ENCODE results near the gene NFKBIZ.

NFKBIZ gene, protein sequence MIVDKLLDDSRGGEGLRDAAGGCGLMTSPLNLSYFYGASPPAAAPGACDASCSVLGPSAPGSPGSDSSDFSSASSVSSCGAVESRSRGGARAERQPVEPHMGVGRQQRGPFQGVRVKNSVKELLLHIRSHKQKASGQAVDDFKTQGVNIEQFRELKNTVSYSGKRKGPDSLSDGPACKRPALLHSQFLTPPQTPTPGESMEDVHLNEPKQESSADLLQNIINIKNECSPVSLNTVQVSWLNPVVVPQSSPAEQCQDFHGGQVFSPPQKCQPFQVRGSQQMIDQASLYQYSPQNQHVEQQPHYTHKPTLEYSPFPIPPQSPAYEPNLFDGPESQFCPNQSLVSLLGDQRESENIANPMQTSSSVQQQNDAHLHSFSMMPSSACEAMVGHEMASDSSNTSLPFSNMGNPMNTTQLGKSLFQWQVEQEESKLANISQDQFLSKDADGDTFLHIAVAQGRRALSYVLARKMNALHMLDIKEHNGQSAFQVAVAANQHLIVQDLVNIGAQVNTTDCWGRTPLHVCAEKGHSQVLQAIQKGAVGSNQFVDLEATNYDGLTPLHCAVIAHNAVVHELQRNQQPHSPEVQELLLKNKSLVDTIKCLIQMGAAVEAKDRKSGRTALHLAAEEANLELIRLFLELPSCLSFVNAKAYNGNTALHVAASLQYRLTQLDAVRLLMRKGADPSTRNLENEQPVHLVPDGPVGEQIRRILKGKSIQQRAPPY

DNA sequence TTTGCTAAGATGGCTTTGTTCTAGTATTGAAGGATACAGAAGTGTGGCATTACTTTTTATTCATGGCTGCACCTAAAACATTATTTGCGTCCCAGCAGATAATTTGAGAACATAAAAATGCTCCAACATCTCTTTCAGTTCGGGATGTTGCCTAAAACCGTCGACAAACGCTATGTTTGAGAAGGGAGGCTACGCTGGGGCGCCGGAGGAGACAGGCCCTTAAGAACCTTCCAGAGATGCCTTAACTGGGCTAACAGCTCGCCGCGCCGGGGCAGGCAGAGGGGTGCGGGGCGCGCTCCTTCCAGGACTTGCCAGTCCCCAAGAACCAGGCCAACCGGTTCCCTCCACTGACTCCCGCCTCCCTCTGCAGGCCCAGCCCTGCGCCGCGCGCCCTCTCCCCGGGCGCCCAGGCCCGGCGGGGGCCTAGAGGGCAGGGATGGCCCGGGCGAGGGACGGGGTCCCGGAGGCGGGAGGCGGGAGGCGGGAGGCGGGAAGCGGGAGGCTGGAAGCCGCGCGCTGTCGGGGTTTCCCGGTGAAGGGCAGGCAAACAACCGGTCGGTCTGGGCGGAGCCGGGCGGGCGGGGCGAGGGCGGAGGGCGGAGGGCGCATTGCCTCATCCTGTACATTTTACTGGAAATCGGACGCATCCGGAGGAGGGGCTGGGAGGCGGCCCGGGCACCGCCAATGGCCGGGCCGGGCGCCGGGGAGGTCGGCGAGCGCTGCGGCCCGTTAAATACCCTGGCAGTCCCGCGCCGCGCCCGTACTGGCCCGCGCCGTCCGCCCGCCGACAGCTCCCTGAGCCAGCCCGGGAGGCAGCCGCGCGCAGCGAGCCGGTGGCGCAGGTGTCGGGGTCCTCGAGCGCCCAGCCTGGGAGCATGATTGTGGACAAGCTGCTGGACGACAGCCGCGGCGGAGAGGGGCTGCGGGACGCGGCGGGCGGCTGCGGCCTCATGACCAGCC, at the start of gene NFKBIZ:
Gene NFKBIZ, plus strand, starts transcription at position 761 of the 960 bp plus-strand sequence. Its CDS starts 115 bp downstream, at position 876.
- H3K9me3 ChIP-seq (ENCODE audit: control insufficient read depth in 1 of 2, low read length in 2 of 2): no peaks in the 10 kb centered on the region
- H3K27ac ChIP-seq (ENCODE audit: low read depth, low read length): peak within 1 kb of the TSS; percentile 94
- H3K36me3 ChIP-seq (ENCODE audit: control insufficient read depth in 1 of 2, insufficient read depth in 2 of 2, low read length in 2 of 2): peaks cover 23 to 27% of the 10 kb centered on the region in 2 donors
- H3K4me1 ChIP-seq (ENCODE audit: control insufficient read depth in 1 of 2, insufficient read depth in 2 of 2, low read length in 2 of 2): peaks cover 30 to 48% of the 10 kb centered on the region in 2 donors
- H3K9ac ChIP-seq (ENCODE audit: low read depth in 1 of 2, low read length in 2 of 2): peak within 1 kb of the TSS; percentile 91 to 96
- no peaks in the 10 kb centered on the region for H3K27me3 ChIP-seq (ENCODE audit: control insufficient read depth in 1 of 2, insufficient read depth in 2 of 2, low read length in 2 of 2)
- H3K4me3 ChIP-seq (ENCODE audit: low read depth in 1 of 2, low read length in 2 of 2): peak within 1 kb of the TSS; percentile 75 to 94

- H3K9ac ChIP-seq (ENCODE audit: low read depth in 1 of 2, low read length in 2 of 2): no peak overlapping the region
- H3K4me3 ChIP-seq (ENCODE audit: low read depth in 1 of 2, low read length in 2 of 2): no peak overlapping the region
- no peaks in the 10 kb centered on the region for H3K9me3 ChIP-seq (ENCODE audit: control insufficient read depth in 1 of 2, low read length in 2 of 2)
- H3K27ac ChIP-seq (ENCODE audit: low read depth, low read length): no peak overlapping the region
- H3K36me3 ChIP-seq (ENCODE audit: control insufficient read depth in 1 of 2, insufficient read depth in 2 of 2, low read length in 2 of 2): peaks cover 0 to 7% of the 10 kb centered on the region in 2 donors
- no peaks in the 10 kb centered on the region for H3K4me1 ChIP-seq (ENCODE audit: control insufficient read depth in 1 of 2, insufficient read depth in 2 of 2, low read length in 2 of 2)
- H3K27me3 ChIP-seq (ENCODE audit: control insufficient read depth in 1 of 2, insufficient read depth in 2 of 2, low read length in 2 of 2): no peaks in the 10 kb centered on the region
These were observed 48.1 kb upstream of the NFKBIZ start for GRCh38 chr3:101801174-101801573.

DNA sequence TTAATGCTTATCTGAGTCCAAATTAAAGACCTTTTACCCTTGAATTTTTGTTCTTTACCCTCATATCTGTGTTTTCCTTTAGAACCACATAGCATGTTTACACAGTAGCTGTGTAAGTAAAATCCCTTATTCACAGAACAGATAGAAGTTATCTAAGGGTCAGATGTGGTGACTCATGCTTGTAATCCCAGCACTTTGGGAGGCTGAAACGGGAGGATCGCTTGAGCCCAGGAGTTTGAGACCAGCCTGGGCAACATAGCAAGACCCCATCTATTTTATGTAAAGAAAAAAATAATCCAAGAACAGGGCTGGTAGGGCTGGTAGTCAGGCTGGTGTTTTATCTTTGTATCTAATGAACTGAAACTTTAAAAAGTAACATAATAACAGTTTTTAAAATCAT, 47.1 kb upstream of the NFKBIZ start:
- peaks cover 0 to 7% of the 10 kb centered on the region in 2 donors for H3K36me3 ChIP-seq (ENCODE audit: control insufficient read depth in 1 of 2, insufficient read depth in 2 of 2, low read length in 2 of 2)
- H3K9me3 ChIP-seq (ENCODE audit: control insufficient read depth in 1 of 2, low read length in 2 of 2): no peaks in the 10 kb centered on the region
- no peaks in the 10 kb centered on the region for H3K27me3 ChIP-seq (ENCODE audit: control insufficient read depth in 1 of 2, insufficient read depth in 2 of 2, low read length in 2 of 2)
- no peaks in the 10 kb centered on the region for H3K4me1 ChIP-seq (ENCODE audit: control insufficient read depth in 1 of 2, insufficient read depth in 2 of 2, low read length in 2 of 2)
- H3K4me3 ChIP-seq (ENCODE audit: low read depth in 1 of 2, low read length in 2 of 2): no peak overlapping the region
- H3K9ac ChIP-seq (ENCODE audit: low read depth in 1 of 2, low read length in 2 of 2): no peak overlapping the region
- no peak overlapping the region for H3K27ac ChIP-seq (ENCODE audit: low read depth, low read length)

DNA sequence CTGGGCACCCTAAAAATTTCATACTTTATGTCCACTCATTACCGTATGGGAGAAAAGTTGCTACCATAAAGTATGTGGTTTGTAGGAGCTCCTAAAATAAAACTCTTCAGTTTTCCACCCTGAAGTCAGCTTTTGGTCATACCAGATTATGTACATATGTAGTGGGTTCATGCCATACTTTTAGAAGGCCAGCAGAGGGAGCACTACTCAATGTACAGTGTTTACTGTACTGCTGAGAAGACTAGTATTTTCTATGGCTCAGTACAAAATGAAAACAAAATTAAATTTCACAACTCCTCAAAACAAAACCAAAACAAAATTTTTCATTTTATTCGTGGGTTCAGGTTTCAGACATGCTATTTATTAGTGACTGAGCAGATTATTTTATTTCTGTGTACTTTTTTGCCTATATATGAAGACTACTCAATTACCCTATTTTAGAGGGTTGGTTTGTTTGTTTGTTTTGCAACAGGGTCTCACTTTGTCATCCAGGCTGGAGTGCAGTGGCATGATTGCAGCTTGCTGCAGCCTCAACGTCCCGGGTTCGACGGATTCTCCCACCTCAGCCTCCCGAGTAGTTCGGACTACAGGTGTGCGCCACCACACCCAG, 46.0 kb upstream of the NFKBIZ start:
- H3K27ac ChIP-seq (ENCODE audit: low read depth, low read length): no peak overlapping the region
- H3K9ac ChIP-seq (ENCODE audit: low read depth in 1 of 2, low read length in 2 of 2): no peak overlapping the region
- H3K9me3 ChIP-seq (ENCODE audit: control insufficient read depth in 1 of 2, low read length in 2 of 2): no peaks in the 10 kb centered on the region
- H3K36me3 ChIP-seq (ENCODE audit: control insufficient read depth in 1 of 2, insufficient read depth in 2 of 2, low read length in 2 of 2): peaks cover 0 to 7% of the 10 kb centered on the region in 2 donors
- H3K27me3 ChIP-seq (ENCODE audit: control insufficient read depth in 1 of 2, insufficient read depth in 2 of 2, low read length in 2 of 2): no peaks in the 10 kb centered on the region
- H3K4me1 ChIP-seq (ENCODE audit: control insufficient read depth in 1 of 2, insufficient read depth in 2 of 2, low read length in 2 of 2): no peaks in the 10 kb centered on the region
- no peak overlapping the region for H3K4me3 ChIP-seq (ENCODE audit: low read depth in 1 of 2, low read length in 2 of 2)

DNA sequence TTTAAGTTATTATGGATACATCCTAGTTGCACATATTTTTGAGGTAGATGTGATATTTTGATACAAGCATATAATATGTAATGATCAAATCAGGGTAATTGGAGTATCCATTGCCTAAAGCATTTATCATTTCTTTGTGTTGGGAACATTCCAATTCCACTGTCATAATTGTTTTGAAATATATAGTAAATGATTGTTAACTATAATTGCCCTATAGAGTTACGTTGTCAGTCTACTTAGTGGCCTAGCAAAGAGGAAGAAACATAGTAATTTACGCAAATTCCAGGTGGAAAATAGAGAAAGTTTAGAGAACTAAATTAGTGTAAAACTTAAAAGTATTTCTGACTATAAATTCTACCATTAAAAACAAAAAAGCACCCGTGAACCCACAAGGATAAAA, 45.4 kb upstream of the NFKBIZ start:
- no peaks in the 10 kb centered on the region for H3K27me3 ChIP-seq (ENCODE audit: control insufficient read depth in 1 of 2, insufficient read depth in 2 of 2, low read length in 2 of 2)
- no peak overlapping the region for H3K27ac ChIP-seq (ENCODE audit: low read depth, low read length)
- H3K36me3 ChIP-seq (ENCODE audit: control insufficient read depth in 1 of 2, insufficient read depth in 2 of 2, low read length in 2 of 2): peaks cover 0 to 7% of the 10 kb centered on the region in 2 donors
- H3K9ac ChIP-seq (ENCODE audit: low read depth in 1 of 2, low read length in 2 of 2): no peak overlapping the region
- H3K4me1 ChIP-seq (ENCODE audit: control insufficient read depth in 1 of 2, insufficient read depth in 2 of 2, low read length in 2 of 2): no peaks in the 10 kb centered on the region
- no peaks in the 10 kb centered on the region for H3K9me3 ChIP-seq (ENCODE audit: control insufficient read depth in 1 of 2, low read length in 2 of 2)
- no peak overlapping the region for H3K4me3 ChIP-seq (ENCODE audit: low read depth in 1 of 2, low read length in 2 of 2)

GRCh38 chr3:101806491-101806890, 42.8 kb upstream of the NFKBIZ start:
- Histone ChIP-seq H3K9me3 (ENCODE audit: control insufficient read depth in 1 of 2, low read length in 2 of 2) (no peaks in the 10 kb centered on the region), H3K4me1 (ENCODE audit: control insufficient read depth in 1 of 2, insufficient read depth in 2 of 2, low read length in 2 of 2) (peaks cover 0 to 7% of the 10 kb centered on the region in 2 donors), H3K36me3 (ENCODE audit: control insufficient read depth in 1 of 2, insufficient read depth in 2 of 2, low read length in 2 of 2) (peaks cover 0 to 4% of the 10 kb centered on the region in 2 donors), H3K27ac (ENCODE audit: low read depth, low read length) (no peak overlapping the region), H3K9ac (ENCODE audit: low read depth in 1 of 2, low read length in 2 of 2) (no peak overlapping the region), H3K27me3 (ENCODE audit: control insufficient read depth in 1 of 2, insufficient read depth in 2 of 2, low read length in 2 of 2) (no peaks in the 10 kb centered on the region), H3K4me3 (ENCODE audit: low read depth in 1 of 2, low read length in 2 of 2) (no peak overlapping the region)

DNA sequence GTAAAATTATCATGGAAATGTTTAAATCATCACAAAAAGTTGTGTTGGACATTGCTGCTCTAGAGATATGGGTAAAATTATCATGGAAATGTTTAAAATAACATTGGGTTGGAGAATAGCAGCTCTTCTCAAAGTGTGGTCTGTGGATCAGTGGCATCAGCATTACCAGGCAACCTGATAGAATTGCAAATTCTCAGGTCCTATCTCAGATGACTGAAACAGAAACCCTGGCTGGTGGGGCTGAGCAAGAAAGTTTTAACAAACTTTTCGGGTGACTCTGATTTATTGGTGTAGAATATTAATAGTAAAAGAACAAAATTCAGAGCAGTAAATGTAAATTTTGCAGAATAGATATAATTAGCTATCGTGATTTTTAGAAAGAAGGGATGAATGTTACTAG, 41.4 kb upstream of the NFKBIZ start:
- Histone ChIP-seq H3K27ac (ENCODE audit: low read depth, low read length) (no peak overlapping the region), H3K36me3 (ENCODE audit: control insufficient read depth in 1 of 2, insufficient read depth in 2 of 2, low read length in 2 of 2) (no peaks in the 10 kb centered on the region), H3K9ac (ENCODE audit: low read depth in 1 of 2, low read length in 2 of 2) (no peak overlapping the region), H3K4me3 (ENCODE audit: low read depth in 1 of 2, low read length in 2 of 2) (no peak overlapping the region), H3K27me3 (ENCODE audit: control insufficient read depth in 1 of 2, insufficient read depth in 2 of 2, low read length in 2 of 2) (no peaks in the 10 kb centered on the region), H3K4me1 (ENCODE audit: control insufficient read depth in 1 of 2, insufficient read depth in 2 of 2, low read length in 2 of 2) (peaks cover 0 to 7% of the 10 kb centered on the region in 2 donors), H3K9me3 (ENCODE audit: control insufficient read depth in 1 of 2, low read length in 2 of 2) (no peaks in the 10 kb centered on the region)

GRCh38 chr3:101809178-101810021, 39.9 kb upstream of the NFKBIZ start:
- no peak overlapping the region for H3K9ac ChIP-seq (ENCODE audit: low read depth in 1 of 2, low read length in 2 of 2)
- H3K27me3 ChIP-seq (ENCODE audit: control insufficient read depth in 1 of 2, insufficient read depth in 2 of 2, low read length in 2 of 2): no peaks in the 10 kb centered on the region
- peaks cover 6 to 16% of the 10 kb centered on the region in 2 donors for H3K4me1 ChIP-seq (ENCODE audit: control insufficient read depth in 1 of 2, insufficient read depth in 2 of 2, low read length in 2 of 2)
- H3K4me3 ChIP-seq (ENCODE audit: low read depth in 1 of 2, low read length in 2 of 2): no peak overlapping the region
- no peaks in the 10 kb centered on the region for H3K36me3 ChIP-seq (ENCODE audit: control insufficient read depth in 1 of 2, insufficient read depth in 2 of 2, low read length in 2 of 2)
- no peaks in the 10 kb centered on the region for H3K9me3 ChIP-seq (ENCODE audit: control insufficient read depth in 1 of 2, low read length in 2 of 2)
- no peak overlapping the region for H3K27ac ChIP-seq (ENCODE audit: low read depth, low read length)

- H3K9me3 ChIP-seq (ENCODE audit: control insufficient read depth in 1 of 2, low read length in 2 of 2): no peaks in the 10 kb centered on the region
- peaks cover 6 to 20% of the 10 kb centered on the region in 2 donors for H3K4me1 ChIP-seq (ENCODE audit: control insufficient read depth in 1 of 2, insufficient read depth in 2 of 2, low read length in 2 of 2)
- no peak overlapping the region for H3K9ac ChIP-seq (ENCODE audit: low read depth in 1 of 2, low read length in 2 of 2)
- no peaks in the 10 kb centered on the region for H3K36me3 ChIP-seq (ENCODE audit: control insufficient read depth in 1 of 2, insufficient read depth in 2 of 2, low read length in 2 of 2)
- H3K27ac ChIP-seq (ENCODE audit: low read depth, low read length): no peak overlapping the region
- H3K4me3 ChIP-seq (ENCODE audit: low read depth in 1 of 2, low read length in 2 of 2): no peak overlapping the region
- H3K27me3 ChIP-seq (ENCODE audit: control insufficient read depth in 1 of 2, insufficient read depth in 2 of 2, low read length in 2 of 2): no peaks in the 10 kb centered on the region
These were observed 39.3 kb upstream of the NFKBIZ start for GRCh38 chr3:101810022-101810418.

Data from duodenal mucosa (tissue), 2 donors.